Tibial artery (tissue), 4 donors: ENCODE data around the gene EMP2.

Experiments used
- DNase-seq, 2 donors: peaks; one replicate each; pipeline ENCODE4 v3.0.0-alpha.2; 2019
- H3K27ac ChIP-seq, 2 donors: fragments of 200-600 bp; sonication (generic) in 1 of 2; 1 replicate in 1 of 2; 2 replicates in 1 of 2; pipeline ENCODE4 v1.5.1; 2018 to 2019; ENCODE audit warnings: mild to moderate bottlenecking in 1 of 2
- H3K27me3 ChIP-seq, 2 donors: fragments of 200-600 bp; sonication (generic) in 1 of 2; one replicate each; pipeline versions ENCODE4 v1.5.1 to v1.6.0; 2016 to 2019
- H3K36me3 ChIP-seq, 3 donors: fragments of 200-600 bp; sonication (generic) in 2 of 3; one replicate each; pipeline ENCODE4 v1.5.1; 2016 to 2019; ENCODE audit warnings: mild to moderate bottlenecking in 2 of 3
- H3K4me1 ChIP-seq, 4 donors: fragments of 200-600 bp; sonication (generic) in 2 of 4; 1 replicate in 3 of 4; 2 replicates in 1 of 4; pipeline ENCODE4 v1.5.1; 2016 to 2019
- H3K4me3 ChIP-seq, 2 donors: fragments of 200-600 bp; sonication (generic) in 1 of 2; 1 replicate in 1 of 2; 2 replicates in 1 of 2; pipeline ENCODE4 v1.5.1; 2018 to 2019; ENCODE audit warnings: mild to moderate bottlenecking in 2 of 2
- H3K9me3 ChIP-seq, 3 donors: fragments of 200-600 bp; sonication (generic) in 1 of 3; one replicate each; pipeline ENCODE4 v1.5.1; 2016 to 2019
- intact Hi-C: fragments of 100-400 bp; cut with DNase I; formaldehyde crosslinking; loops from one replicate; pipeline ENCODE4 v1.15.0; 2023; ENCODE audit warnings: low total_unique reads
- TF ChIP-seq, protein P1 (sequence below), 2 experiments: fragments of 200-600 bp in 1 of 2; fragments of 450-650 bp in 1 of 2; IDR thresholded peaks; one replicate each; pipeline ENCODE4 v1.5.1; 2017 to 2019; ENCODE audit warnings: antibody characterized with exemption in 2 of 2, mild to moderate bottlenecking in 1 of 2, moderate library complexity in 1 of 2

Gene EMP2

DNA sequence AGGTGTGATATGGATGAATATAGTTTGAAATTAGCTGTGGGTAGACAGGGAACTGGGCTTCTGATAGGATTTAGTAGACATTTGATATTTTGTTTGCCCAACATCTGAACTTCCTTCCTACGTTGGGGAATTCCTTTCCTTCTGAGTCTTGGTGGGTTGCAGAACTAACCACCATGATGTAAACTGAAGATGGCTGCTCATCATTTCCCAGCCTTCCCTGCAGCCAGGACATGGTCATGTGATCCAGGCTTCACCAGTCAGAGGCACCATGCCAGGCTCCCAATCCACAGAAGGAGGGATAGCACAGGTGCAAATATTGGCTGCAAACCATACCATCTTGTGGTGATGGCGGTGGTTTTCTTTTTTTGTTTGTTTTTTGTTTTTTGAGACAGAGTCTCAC is 57.4 kb downstream of the EMP2 start:
- DNase-seq, result no peak
- TF ChIP-seq, protein P1, sequence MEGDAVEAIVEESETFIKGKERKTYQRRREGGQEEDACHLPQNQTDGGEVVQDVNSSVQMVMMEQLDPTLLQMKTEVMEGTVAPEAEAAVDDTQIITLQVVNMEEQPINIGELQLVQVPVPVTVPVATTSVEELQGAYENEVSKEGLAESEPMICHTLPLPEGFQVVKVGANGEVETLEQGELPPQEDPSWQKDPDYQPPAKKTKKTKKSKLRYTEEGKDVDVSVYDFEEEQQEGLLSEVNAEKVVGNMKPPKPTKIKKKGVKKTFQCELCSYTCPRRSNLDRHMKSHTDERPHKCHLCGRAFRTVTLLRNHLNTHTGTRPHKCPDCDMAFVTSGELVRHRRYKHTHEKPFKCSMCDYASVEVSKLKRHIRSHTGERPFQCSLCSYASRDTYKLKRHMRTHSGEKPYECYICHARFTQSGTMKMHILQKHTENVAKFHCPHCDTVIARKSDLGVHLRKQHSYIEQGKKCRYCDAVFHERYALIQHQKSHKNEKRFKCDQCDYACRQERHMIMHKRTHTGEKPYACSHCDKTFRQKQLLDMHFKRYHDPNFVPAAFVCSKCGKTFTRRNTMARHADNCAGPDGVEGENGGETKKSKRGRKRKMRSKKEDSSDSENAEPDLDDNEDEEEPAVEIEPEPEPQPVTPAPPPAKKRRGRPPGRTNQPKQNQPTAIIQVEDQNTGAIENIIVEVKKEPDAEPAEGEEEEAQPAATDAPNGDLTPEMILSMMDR (IDR thresholded peaks at IDR 0.05), result no peak
- peaks cover 0 to 3% (median 0%) of the 10 kb centered on the region in 4 donors for H3K4me1 ChIP-seq
- peaks cover 15 to 50% (median 36%) of the 10 kb centered on the region in 3 donors for H3K36me3 ChIP-seq
- no peaks in the 10 kb centered on the region for H3K27me3 ChIP-seq
- intact Hi-C loops, result loop anchor here (10.0 kb wide), 1 partner anchor 312 kb away; no protein-coding TSS in a partner anchor
- no peak overlapping the region for H3K27ac ChIP-seq
- H3K4me3 ChIP-seq, result no peak overlapping the region
- H3K9me3 ChIP-seq, result no peaks in the 10 kb centered on the region

DNA sequence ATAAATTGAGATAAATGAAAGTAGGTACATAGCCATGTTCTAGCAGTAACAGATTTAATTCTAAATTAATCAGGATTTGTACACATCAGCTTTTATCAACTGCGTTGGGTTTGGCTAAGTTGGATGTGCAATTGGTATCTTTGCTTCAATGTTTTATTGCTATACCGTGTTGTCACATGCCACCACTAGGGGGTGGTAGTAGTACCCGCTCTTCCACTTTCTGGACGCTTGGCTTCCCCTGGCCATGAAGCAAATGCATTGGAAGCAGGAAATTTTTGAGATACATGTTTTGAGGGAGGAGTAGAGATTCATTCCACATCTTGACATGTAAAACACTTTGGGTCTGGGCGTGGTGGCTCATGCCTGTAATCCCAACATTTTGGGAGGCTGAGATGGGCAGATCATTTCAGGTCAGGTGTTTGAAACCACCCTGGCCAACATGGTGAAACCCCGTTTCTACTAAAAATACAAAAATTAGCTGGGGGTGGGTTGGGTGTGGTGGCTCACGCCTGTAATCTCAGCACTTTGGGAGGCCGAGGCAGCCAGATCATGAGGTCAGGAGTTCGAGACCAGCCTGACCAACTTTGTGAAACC is 58.6 kb downstream of the EMP2 start:
- TF ChIP-seq, protein P1 (IDR thresholded peaks at IDR 0.05), result peak; percentile 83 to 88
- peak; percentile 70 to 76 for DNase-seq
- Histone ChIP-seq H3K36me3 (peaks cover 7 to 38% (median 29%) of the 10 kb centered on the region in 3 donors), H3K27ac (no peak overlapping the region), H3K4me1 (peaks cover 0 to 3% (median 0%) of the 10 kb centered on the region in 4 donors), H3K4me3 (no peak overlapping the region), H3K9me3 (no peaks in the 10 kb centered on the region), H3K27me3 (no peaks in the 10 kb centered on the region)
- intact Hi-C loops, result loop anchor here (10.0 kb wide), 1 partner anchor 313 kb away; no protein-coding TSS in a partner anchor

DNA sequence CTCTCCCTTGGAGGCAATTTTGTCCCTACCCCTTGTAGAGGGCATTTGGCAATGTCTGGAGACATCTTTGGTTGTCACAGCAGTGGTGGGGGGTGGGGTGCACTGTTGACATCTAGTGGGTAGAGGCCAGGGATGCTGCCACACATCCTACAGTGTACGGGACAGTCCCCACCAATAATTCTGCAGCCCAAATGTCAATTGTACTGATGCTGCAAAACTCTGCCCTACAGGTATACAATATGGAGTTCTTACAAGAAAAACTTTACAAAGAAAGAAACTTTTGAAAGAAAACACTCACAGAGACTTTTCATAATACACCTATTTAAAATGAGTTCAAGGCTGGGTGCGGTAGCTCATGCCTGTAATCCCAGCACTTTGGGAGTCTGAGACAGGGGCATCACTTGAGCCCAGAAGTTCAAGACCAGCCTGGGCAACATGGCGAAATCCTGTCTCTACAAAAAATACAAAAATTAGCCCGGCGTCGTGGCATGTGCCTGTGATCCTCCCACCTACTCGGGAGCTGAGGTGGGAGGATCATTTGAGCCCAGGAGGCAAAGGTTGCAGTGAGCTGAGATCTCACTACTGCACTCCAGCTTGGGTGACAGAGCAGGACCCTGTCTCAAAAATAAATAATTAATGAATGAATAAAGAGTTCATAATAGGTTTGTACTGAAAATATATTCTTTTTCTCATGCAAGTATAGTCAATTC is 59.4 kb downstream of the EMP2 start:
- no peak overlapping the region for H3K4me3 ChIP-seq
- DNase-seq, result no peak
- TF ChIP-seq, protein P1 (IDR thresholded peaks at IDR 0.05), result no peak
- H3K4me1 ChIP-seq, result peaks cover 0 to 3% (median 0%) of the 10 kb centered on the region in 4 donors
- no peaks in the 10 kb centered on the region for H3K27me3 ChIP-seq
- no peaks in the 10 kb centered on the region for H3K9me3 ChIP-seq
- H3K36me3 ChIP-seq, result peaks cover 0 to 31% (median 22%) of the 10 kb centered on the region in 3 donors
- H3K27ac ChIP-seq, result no peak overlapping the region
- intact Hi-C loops, result loop anchor here (10.0 kb wide), 1 partner anchor 314 kb away; no protein-coding TSS in a partner anchor

DNA sequence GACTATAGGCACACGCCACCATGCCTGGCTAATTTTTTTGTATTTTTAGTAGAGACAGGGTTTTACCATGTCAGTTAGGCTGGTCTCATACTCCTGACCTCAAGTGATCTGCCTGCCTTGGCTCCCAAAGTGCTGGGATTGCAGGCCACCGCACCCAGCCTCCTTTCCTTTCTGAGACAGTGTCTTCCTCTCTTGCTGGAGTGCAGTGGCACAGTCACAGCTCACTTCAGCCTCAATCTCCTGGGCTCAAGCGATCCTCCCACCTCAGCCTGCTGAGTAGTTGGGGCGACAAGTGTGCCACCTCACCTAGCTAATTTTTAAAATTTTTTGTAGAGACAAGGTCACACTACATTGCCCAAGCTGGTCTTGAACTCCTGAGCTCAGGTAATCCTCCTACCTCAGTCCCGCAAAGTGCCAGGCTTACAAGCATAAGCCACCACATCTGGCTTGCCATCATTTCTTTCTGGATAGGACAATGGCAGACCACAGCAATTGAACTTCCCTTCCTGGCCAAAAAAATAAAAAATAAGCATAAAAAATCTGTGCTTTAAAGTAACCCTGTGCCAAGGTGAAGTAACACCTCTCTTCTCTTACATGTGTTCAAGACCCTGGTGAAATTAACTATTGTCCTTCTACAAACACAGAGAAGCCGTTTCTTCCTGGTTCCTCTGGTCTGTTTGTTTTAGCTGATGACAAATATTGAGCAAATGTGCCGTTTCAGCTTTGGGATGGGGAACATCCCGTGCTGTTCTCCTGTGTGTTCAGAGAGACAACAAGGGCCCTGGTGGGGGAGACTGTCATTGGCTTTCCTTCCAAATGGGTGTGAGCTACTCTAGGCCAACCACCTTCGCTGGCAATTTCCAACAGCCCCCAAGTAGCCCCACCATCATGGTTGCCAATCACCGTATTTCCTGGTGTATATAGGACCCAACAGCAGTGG is 60.2 kb downstream of the EMP2 start:
- no peak overlapping the region for H3K4me3 ChIP-seq
- DNase-seq, result no peak
- H3K36me3 ChIP-seq, result peaks cover 0 to 23% (median 14%) of the 10 kb centered on the region in 3 donors
- no peak overlapping the region for H3K27ac ChIP-seq
- intact Hi-C loops, result loop anchor here (5.0 to 10.0 kb wide), 3 partner anchors 205 to 402 kb away; no protein-coding TSS in a partner anchor
- H3K9me3 ChIP-seq, result no peaks in the 10 kb centered on the region
- H3K27me3 ChIP-seq, result no peaks in the 10 kb centered on the region
- TF ChIP-seq, protein P1 (IDR thresholded peaks at IDR 0.05), result no peak
- peaks cover 0 to 9% (median 2%) of the 10 kb centered on the region in 4 donors for H3K4me1 ChIP-seq

DNA sequence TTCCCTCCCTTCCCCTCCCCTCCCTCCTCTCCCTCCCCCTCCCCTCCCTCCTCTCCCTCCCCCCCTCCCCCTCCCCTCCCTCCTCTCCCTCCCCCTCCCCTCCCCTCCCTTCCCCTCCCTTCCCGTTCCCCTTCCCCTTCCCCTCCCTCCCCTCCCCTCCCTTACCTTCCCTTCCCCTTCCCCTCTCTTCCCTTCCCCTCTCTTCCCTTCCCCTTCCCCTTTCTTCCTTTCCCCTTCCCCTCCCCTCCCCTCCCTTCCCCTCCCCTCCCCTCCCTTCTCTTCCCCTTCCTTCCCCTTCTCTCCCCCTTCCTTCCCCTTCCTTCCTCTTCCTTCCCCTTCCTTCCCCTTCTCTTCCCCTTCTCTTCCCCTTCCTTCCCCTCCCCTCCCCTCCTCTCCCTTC is 61.1 kb downstream of the EMP2 start:
- H3K36me3 ChIP-seq, result peaks cover 0 to 15% (median 8%) of the 10 kb centered on the region in 3 donors
- intact Hi-C loops, result loop anchor here (5.0 to 10.0 kb wide), 2 partner anchors 204 to 403 kb away; no protein-coding TSS in a partner anchor
- TF ChIP-seq, protein P1 (IDR thresholded peaks at IDR 0.05), result no peak
- H3K9me3 ChIP-seq, result no peaks in the 10 kb centered on the region
- H3K4me1 ChIP-seq, result peaks cover 0 to 17% (median 11%) of the 10 kb centered on the region in 4 donors
- DNase-seq, result no peak
- H3K27me3 ChIP-seq, result no peaks in the 10 kb centered on the region
- H3K27ac ChIP-seq, result no peak overlapping the region
- H3K4me3 ChIP-seq, result no peak overlapping the region
